HG02840 (cell line): Measurements from ENCODE around the gene TBL1X.
"Not testable (repeated sequence)": the region's sequence is repeated elsewhere in the genome, so short reads cannot be mapped to it uniquely, and the experiment has no call there.

Experiments
- ATAC-seq: cut with Tn5 transposase; IDR thresholded peaks from one replicate; pipeline ENCODE4 v1.9.1; 2021; ENCODE audit warnings: mild to moderate bottlenecking, moderate library complexity, moderate number of reproducible peaks; ENCODE audit not compliant: unreplicated experiment, low FRiP score

TBL1X gene

DNA sequence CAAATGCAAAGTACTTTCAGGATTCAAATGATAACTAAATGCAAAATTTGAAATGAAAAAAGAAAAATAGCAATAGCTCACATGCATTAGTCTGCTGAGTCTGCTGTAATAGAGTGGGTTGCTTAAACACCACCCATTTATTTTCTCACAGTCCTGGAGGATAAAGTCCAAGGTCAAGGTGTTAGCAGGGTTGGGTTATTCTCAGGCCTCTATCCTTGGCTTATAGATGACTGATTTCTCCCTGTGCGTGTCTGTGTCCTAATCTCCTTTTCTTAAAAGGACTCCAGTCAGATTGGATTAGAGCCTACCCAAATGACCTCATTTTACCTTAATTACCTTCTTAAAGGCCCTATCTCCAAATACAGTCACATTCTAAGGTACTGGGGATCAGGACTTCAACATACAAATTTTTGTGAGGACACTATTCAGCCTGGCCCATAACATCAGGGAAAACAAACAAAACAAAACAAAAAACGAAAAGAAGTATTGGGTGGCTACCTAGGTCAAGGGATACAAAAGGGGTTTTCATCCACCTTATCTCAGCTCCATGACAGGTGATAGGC, 6.3 kb upstream of the TBL1X start:
- ATAC-seq: no peak

- no peak for ATAC-seq
These were observed 5.6 kb upstream of the TBL1X start for GRCh38 chrX:9459186-9459748.

- no peak for ATAC-seq
These were observed 3.8 kb upstream of the TBL1X start for GRCh38 chrX:9461087-9461486.

DNA sequence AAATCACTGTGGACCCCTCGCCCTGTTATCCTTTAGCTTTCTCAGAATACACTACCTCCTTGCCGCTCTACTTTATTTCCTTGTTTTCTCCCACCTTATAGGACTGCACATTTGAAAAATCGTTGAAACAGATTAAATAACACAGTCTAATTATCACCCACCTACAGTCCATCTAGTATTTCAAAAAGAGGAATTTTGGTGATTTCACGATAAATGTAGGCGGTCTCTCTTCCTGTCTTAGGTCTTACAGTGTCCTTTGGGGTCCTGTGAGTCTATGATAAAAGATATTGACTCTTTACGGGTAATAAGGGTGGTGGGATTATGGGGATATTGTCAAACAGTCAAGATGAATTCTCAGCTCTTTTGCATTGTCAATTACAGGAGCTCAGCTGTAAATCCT, 2.4 kb upstream of the TBL1X start:
- no peak for ATAC-seq

DNA sequence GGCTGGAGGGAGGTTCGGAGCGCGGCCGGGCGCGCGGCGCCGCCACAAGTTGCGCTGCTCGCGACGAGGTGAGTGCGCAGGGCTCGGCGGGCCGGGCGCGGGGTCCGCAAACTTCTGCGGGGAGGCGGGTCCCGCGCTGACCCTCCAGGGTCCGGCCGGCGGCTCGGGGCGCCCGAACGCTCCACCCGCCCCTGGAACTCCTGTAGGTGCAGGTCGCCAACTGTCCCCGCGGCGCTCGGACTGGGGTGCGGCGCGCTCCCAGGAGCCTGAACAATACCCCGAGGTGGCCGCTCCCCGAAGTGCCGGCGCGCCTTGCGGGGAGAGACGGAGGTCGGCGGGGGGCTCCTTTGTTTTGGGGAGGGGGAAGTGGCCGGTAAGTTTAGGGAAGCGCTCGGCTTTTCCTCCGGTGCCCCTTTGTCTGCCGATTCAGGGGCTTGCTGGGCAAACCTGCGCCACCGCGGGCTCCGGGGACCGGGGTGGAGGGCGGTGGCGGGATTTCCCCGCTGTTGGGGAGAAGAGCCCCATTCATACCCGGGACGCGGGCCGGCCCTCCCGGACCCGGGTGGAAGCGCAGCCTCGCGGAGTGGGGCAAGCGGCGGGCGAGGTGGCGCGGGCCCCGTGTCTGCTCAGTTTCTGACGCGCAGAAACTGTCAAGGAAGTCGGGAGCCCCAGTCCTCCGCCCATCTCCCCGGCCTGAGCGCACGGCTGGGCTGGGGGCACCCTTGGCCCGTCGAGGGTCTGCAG, 694 bp downstream of the TBL1X start:
- no peak for ATAC-seq

GRCh38 chrX:9466124-9466495, 1.3 kb downstream of the TBL1X start:
- no peak for ATAC-seq

DNA sequence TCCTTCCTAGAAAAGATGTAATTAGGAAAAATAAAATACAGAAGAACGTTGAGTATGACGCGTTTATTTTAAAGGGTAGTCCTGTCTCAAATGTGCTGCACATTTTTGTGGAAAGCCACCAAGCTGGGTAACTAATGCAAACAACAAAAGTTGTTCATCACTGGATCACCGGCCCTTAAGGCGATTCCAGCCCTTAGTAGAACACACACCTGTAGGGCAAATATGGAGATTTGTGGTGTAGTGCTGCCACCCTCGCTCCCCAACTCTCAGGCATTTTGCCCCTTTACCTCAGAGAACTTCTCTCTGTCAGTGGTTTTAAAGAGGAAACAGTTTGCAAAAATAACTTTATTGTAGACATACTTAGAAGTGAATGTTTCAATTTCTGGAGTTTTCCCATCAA, 1.9 kb downstream of the TBL1X start:
- ATAC-seq: no peak

DNA sequence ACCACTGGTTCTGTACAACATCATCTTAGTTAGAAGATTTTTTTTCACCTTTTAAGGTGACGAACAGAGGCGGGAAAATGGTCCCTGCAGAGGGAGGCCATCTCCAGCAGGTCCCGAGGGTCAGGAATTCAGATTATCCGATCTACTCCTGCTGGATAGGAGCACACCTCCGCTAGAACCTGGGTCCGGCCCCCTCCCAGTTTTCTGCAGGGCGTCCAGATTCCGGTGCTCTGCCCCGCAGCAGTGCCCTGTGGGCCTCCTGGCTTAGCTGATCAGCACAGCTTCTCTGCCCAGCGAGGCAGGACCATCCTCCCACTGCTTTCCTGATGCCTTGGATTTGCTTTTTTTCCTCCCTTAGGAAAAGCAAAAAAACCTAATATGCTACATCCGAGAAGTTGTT, 2.3 kb downstream of the TBL1X start:
- no peak for ATAC-seq

GRCh38 chrX:9467751-9468150, 2.9 kb downstream of the TBL1X start:
- no peak for ATAC-seq

DNA sequence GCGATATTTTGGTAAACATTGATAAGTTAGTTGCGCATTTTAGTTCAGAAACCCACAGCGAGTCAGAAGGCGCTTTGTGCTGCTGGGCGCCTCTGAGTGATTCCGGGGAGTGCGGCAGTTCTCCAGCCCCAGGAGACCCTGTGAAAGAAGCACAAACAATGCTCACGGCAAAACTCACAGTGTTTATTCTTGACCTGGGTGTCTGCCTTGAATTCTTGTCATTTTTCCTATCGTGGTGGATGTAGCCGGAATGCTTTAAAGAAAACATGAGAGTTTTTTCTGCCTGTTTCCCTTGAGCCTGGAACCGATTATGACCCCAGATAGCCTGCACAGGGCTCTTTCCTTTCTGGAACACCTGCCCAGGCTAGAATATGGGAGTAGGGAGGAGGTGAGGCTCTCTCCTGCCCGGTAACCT, 6.7 kb downstream of the TBL1X start:
- no peak for ATAC-seq

GRCh38 chrX:9473708-9474107, 8.8 kb downstream of the TBL1X start:
- no peak for ATAC-seq

- not testable (repeated sequence) for ATAC-seq
These were observed 10.6 kb downstream of the TBL1X start for GRCh38 chrX:9475417-9475816.

- no peak for ATAC-seq
These were observed 11.1 kb downstream of the TBL1X start for GRCh38 chrX:9475984-9476383.

- no peak for ATAC-seq
These were observed 12.1 kb downstream of the TBL1X start for GRCh38 chrX:9476810-9477575.

- ATAC-seq: no peak
These were observed 17.6 kb downstream of the TBL1X start for GRCh38 chrX:9482408-9482807.

- no peak for ATAC-seq
These were observed 18.0 kb downstream of the TBL1X start for GRCh38 chrX:9482837-9483236.

- no peak for ATAC-seq
These were observed 18.5 kb downstream of the TBL1X start for GRCh38 chrX:9483376-9483775.

GRCh38 chrX:9486786-9487387, 22.0 kb downstream of the TBL1X start:
- ATAC-seq: no peak

GRCh38 chrX:9488586-9488985, 23.7 kb downstream of the TBL1X start:
- ATAC-seq: no peak

DNA sequence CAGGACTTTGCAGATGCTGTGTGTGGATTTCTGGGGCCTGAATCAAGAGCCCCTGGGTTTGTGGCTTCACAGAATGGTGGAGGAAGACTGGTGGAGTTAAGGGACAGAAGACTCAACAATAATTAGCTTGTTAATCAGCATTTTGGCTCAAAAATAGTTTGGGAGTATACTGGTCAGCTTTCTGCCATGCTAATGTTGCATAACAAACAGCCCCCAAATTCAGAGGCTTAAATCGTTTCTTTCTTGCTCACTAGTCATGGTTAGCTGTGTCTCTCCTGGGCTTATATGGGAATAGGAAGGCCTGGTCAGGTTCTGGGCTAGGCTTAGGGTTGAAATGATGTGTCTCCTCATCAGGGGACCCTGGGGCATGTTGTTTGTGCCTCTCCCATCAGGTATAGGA, 24.4 kb downstream of the TBL1X start:
- no peak for ATAC-seq

GRCh38 chrX:9492901-9493300, 28.0 kb downstream of the TBL1X start:
- ATAC-seq: no peak
